DND-41 (cell line): Measurements from ENCODE around the gene JDP2.

Experiments used
- EZH2 ChIP-seq: IDR thresholded peaks from 3 replicates; pipeline ENCODE4 v1.6.1; 2012; ENCODE audit warnings: borderline replicate concordance, low read depth, mild to moderate bottlenecking, moderate library complexity, low read length, inconsistent platforms; ENCODE audit not compliant: severe bottlenecking
- TF ChIP-seq, protein P1 (sequence below): IDR thresholded peaks from 2 replicates; pipeline ENCODE4 v1.5.1; 2012; ENCODE audit warnings: borderline replicate concordance, low read length, moderate library complexity, mild to moderate bottlenecking; ENCODE audit not compliant: poor library complexity, severe bottlenecking; ENCODE audit errors: extremely low read depth

DNA sequence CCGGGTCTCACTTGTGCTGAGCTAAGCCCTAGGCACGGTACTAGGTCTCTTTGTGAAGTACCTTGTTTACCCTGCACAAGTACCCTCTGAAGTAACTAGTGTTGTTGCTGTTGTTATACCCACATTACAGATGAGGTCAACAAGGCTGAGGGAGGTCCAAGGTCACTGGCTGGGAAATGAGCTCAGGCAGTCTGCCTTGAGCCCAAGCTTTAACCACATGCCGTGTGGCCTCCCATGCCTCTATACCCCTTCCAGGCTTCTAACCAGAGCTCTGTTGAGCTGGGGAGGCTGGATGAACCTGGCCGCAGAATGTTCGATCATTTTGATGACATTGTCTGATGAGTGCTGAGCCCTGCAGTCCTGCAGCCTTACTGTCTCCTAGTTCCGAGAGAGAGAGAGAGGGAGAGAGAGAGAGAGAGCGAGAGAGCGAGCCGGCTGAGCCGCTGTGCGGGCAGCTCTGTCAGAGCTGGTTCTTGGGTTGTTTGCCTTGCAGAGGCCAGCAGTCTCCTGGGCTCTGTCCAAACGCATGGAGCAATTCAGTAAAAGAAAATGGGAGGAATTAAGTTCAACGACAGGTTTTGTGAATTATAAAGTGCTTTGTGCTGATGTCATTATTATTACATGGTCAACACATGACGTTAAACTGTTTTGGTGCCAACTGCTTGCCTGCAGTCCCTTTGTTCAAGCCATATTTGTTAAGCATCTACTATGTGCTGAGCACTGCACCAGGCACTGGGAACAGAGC, 13.1 kb downstream of the JDP2 start:
- TF ChIP-seq, protein P1, sequence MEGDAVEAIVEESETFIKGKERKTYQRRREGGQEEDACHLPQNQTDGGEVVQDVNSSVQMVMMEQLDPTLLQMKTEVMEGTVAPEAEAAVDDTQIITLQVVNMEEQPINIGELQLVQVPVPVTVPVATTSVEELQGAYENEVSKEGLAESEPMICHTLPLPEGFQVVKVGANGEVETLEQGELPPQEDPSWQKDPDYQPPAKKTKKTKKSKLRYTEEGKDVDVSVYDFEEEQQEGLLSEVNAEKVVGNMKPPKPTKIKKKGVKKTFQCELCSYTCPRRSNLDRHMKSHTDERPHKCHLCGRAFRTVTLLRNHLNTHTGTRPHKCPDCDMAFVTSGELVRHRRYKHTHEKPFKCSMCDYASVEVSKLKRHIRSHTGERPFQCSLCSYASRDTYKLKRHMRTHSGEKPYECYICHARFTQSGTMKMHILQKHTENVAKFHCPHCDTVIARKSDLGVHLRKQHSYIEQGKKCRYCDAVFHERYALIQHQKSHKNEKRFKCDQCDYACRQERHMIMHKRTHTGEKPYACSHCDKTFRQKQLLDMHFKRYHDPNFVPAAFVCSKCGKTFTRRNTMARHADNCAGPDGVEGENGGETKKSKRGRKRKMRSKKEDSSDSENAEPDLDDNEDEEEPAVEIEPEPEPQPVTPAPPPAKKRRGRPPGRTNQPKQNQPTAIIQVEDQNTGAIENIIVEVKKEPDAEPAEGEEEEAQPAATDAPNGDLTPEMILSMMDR: no peak
- no peak for TF ChIP-seq EZH2
